GM18499 (cell line): ENCODE data around the gene GMDS.
A peak's percentile ranks its signal among the peaks of the same experiment; 100 is the strongest.
"Not testable (repeated sequence)": the region's sequence is repeated elsewhere in the genome, so short reads cannot be mapped to it uniquely, and the experiment has no call there.

Experiments used
- ATAC-seq: cut with Tn5 transposase; IDR thresholded peaks from one replicate; pipeline ENCODE4 v1.9.1; 2021; ENCODE audit warnings: moderate number of reproducible peaks; ENCODE audit not compliant: insufficient read depth, unreplicated experiment

GMDS gene

GRCh38 chr6:1686117-1687098, 559.0 kb downstream of the GMDS start:
- no peak for ATAC-seq

DNA sequence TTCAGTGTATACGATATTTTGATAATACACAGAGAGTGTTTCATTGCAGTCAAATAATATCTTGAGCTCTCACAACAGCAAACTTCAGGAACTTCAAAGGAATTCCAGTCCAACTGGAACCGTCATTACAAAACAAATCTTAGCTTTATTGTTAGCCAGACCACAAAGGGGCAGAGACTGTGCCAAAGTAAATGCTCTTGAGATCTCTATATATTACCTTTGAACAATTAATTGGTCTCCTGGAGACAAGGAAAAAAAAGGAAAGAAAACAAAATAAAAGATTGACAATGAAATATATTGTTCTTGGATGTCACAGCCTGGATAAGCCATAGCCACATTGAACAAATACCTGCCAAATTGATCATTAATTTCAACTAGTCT, 565.7 kb downstream of the GMDS start:
- no peak for ATAC-seq

- no peak for ATAC-seq
Measured at GRCh38 chr6:1679031-1679687, 566.2 kb downstream of the GMDS start.

- ATAC-seq = no peak
Measured at GRCh38 chr6:1678201-1678600, 567.2 kb downstream of the GMDS start.

GRCh38 chr6:1672379-1672778, 573.0 kb downstream of the GMDS start:
- ATAC-seq = no peak

DNA sequence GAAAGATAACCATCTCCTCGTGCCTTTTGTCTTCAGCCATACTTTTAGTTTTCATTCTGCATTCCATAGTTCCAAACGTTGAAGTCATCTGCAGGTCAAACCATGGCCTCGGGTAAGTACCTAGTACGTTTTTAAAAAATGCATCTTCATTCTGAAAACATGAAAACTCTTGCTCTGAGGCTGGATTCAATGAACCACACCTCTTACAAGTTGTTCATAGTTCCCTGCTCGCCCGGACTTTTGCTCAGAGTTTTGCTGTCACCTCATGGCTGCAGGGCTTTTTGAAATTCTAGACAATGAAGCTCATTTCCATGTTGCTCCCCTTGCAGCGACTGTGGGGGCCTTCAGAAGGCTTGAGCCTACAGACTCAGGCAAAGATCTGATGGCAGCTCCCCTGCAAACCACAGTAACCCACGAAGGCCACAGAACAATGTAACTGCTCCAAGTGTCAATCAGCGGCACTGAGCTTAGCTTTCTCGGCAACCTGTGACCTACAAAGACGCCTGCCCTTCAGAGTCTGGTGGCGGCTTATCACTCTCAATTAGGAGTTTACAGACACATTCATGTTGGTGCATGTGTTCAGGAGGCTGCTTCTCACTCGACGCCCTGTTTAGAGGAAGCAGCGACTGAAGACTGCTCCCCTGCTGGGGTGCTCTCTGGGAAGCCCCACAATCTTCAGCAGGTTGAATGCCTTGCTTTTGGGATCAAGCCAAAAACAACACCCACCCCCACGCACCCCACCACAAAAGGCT, 574.5 kb downstream of the GMDS start:
- ATAC-seq = no peak

DNA sequence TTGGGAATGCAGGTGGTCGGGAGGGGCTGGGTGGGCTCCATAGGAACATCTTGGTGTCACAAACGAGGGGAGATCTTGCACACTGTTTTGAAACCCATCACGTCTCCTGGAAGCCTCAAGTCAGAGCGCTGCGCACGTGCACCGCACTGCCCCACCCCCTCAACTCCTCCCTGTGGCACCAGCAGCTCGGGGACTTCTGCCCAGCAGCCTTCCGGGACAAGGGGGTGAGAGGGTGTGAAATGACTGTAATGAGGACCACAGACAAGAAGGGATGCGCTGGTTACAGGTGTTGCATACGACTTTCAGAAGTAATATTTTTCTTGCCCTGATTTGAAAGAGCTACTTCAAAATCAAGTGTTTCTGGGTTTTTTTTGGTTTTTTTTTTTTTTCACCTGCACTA, 575.4 kb downstream of the GMDS start:
- no peak for ATAC-seq

DNA sequence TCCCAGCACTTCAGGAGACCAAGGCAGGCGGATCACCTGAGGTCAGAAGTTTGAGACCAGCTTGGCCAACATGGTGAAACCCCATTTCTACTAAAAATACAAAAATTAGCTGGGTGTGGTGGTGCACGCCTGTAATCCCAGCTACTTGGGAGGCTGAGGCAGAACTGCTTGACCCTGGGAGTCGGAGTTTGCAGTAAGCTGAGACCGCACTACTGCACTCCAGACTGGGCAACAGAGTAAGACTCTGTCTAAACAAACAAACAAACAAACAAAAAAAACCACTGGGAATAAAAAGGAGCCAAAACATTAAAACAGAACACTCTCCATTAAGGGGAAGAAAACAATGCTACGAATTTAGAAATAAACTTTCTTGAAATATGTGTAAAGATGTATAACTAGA, 576.9 kb downstream of the GMDS start:
- not testable (repeated sequence) for ATAC-seq

DNA sequence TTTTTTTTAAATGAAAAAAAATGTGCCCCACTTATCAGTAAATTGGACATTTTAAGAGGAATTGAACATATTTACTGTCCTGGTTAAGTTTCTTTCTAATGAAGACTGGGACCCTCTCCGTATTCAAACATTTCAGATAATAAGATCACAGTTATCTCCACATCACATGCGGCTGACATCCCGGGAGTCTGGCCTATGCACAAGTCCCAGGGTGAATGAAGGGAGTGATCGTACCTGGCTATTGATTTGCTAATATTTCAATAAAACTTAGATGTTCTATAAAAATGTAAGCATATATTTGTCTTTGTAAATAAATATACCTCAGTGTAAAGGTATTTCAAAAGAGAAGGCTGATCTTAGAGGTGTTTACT, 577.6 kb downstream of the GMDS start:
- no peak for ATAC-seq

GRCh38 chr6:1667012-1667804, 578.2 kb downstream of the GMDS start:
- ATAC-seq = no peak

DNA sequence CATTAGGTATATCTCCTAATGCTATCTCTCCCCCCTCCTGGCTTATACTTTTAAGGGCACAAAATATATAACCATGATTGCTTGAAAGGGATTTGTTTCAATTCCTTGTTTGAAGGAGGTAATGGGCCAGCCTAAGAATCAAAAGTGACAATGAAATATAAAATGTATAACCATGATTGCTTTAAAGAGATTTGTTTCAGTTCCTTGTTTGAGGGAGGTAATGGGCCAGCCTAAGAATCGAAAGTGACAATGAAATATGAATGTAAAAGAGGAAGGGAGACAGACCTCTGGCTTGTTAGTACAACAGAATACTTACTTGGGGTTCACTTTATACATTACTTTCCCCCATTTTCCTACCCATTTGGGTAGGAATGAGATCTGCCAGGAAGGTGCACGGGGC, 580.2 kb downstream of the GMDS start:
- peak; percentile 97 for ATAC-seq

- no peak for ATAC-seq
Measured at GRCh38 chr6:1664329-1664728, 581.1 kb downstream of the GMDS start.

DNA sequence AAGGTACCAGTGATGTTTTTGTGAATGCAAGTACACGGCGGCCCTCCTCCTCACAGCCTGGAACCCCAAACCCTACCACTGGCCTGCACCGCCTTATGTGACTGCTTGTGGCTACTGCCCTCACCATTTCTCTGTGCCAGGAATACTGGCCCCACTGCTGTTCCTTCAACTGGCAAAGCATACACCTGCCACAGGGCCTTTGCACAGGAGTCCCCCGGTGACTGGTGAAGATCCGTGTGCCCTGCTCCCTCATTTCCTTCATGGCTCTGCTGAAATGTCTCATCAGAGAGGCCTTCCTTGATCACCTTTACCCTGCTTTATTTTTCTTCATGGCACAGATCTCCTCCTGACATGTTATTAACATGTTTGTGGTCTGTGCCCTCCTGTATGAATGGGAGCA, 581.9 kb downstream of the GMDS start:
- no peak for ATAC-seq

- no peak for ATAC-seq
Measured at GRCh38 chr6:1662534-1662933, 582.9 kb downstream of the GMDS start.

- no peak for ATAC-seq
Measured at GRCh38 chr6:1659816-1660215, 585.6 kb downstream of the GMDS start.

DNA sequence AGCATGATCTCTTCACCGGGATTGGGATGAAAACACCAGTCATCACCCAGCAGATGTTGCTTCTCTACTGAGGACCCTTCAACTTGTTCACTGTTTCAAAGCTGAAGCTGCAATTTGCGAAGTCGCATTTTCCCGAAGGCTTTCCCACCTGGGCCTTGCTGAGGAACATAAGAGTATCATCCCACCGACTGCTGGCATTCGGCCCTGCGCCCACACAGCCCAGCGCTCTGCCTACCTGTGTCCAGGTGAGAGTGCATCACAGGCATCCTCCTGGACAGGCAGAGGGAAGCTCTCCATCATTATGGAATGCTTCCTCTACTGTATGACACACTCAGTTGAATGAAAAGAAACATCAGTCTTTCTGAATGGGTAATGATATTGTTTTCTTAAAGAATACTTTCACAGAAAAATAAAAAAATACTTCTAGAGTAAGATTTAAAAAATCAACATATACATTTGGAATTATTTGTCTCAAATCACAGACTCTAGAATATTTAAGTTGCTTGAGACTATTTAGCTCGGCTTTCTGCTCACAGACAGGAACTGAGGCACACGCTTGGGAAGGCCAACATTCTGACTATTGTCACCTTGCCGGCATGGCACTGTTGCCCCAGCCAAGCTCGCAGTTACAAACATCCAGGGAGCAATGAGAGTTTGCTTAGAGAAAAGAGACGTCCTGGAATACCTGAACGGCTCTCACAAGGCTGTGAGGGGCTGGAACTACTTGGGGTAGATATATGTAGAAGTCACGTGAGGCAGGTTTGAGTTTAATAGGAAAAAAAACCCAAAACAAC, 587.0 kb downstream of the GMDS start:
- no peak for ATAC-seq

DNA sequence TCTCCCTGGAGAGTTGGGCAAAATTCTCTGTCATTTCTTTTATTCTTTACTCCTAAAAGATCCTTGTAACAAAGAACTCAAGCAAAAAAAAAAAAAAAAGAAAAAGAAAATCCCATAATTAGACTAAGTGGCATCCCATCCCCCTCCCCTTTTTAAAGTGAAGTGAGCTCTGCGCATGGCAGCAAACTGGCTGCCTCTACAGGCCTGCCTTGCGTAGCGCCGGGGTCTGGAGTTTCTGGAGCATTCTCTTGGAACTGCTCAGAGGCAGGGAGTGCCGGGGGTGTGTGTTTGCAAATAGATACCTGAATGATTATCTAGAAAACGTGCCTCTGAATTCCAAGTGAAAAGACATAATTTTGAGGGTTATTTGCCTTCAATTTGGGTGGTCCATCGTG, 587.6 kb downstream of the GMDS start:
- no peak for ATAC-seq

GRCh38 chr6:1657116-1657770, 588.2 kb downstream of the GMDS start:
- no peak for ATAC-seq

- no peak for ATAC-seq
Measured at GRCh38 chr6:1654054-1654453, 591.4 kb downstream of the GMDS start.
